HUES6 (cell line): Measurements from ENCODE around the gene CLDN5.

ENCODE experiments used
- H3K27ac ChIP-seq: 2 replicates; pipeline ENCODE4 v1.7.0; 2013; ENCODE audit warnings: low read depth, mild to moderate bottlenecking, low read length, inconsistent platforms
- H3K27me3 ChIP-seq: 2 replicates; pipeline ENCODE4 v1.6.1; 2013; ENCODE audit warnings: low read length; ENCODE audit not compliant: control insufficient read depth, insufficient read depth
- H3K36me3 ChIP-seq: 2 replicates; pipeline ENCODE4 v1.6.1; 2013; ENCODE audit warnings: low read length; ENCODE audit not compliant: control insufficient read depth, insufficient read depth
- H3K4me1 ChIP-seq: 2 replicates; pipeline ENCODE4 v1.6.1; 2013; ENCODE audit warnings: low read length; ENCODE audit not compliant: control insufficient read depth, insufficient read depth
- H3K4me3 ChIP-seq: 2 replicates; pipeline ENCODE4 v1.5.1; 2013; ENCODE audit warnings: low read depth, low read length
- H3K9ac ChIP-seq: one replicate; pipeline ENCODE4 v1.6.1; 2013; ENCODE audit warnings: mild to moderate bottlenecking, low read length
- H3K9me3 ChIP-seq: 2 replicates; pipeline ENCODE4 v1.6.1; 2013; ENCODE audit warnings: low read depth, low read length; ENCODE audit not compliant: control insufficient read depth, insufficient read depth

Gene CLDN5

GRCh38 chr22:19524170-19525115 lies at the start of gene CLDN5:
Gene CLDN5 (minus strand): TSS chr22:19524410. CDS start chr22:19524255, 155 bp downstream.
- peaks cover 6% of the 10 kb centered on the region; the same call in 1 of the 2 replicates for H3K36me3 ChIP-seq
- peak within 1 kb of the TSS; percentile 78 for H3K4me3 ChIP-seq
- H3K27me3 ChIP-seq, result peaks cover 60% of the 10 kb centered on the region
- H3K4me1 ChIP-seq, result peaks cover 17% of the 10 kb centered on the region
- H3K9me3 ChIP-seq, result no peaks in the 10 kb centered on the region
- H3K9ac ChIP-seq, result peak within 1 kb of the TSS; percentile 2
- no peak within 1 kb of the TSS for H3K27ac ChIP-seq

- peaks cover 7% of the 10 kb centered on the region; the same call in 1 of the 2 replicates for H3K4me1 ChIP-seq
- no peak overlapping the region for H3K4me3 ChIP-seq
- no peaks in the 10 kb centered on the region for H3K36me3 ChIP-seq
- no peaks in the 10 kb centered on the region for H3K27me3 ChIP-seq
- H3K27ac ChIP-seq, result no peak overlapping the region
- H3K9ac ChIP-seq, result no peak overlapping the region
- no peaks in the 10 kb centered on the region for H3K9me3 ChIP-seq
Measured at GRCh38 chr22:19571995-19572394, 47.8 kb upstream of the CLDN5 start.

GRCh38 chr22:19571207-19571795 lies 47.1 kb upstream of the CLDN5 start:
- Histone ChIP-seq H3K9ac (no peak overlapping the region), H3K27ac (no peak overlapping the region), H3K36me3 (no peaks in the 10 kb centered on the region), H3K4me1 (no peaks in the 10 kb centered on the region), H3K27me3 (no peaks in the 10 kb centered on the region), H3K9me3 (no peaks in the 10 kb centered on the region), H3K4me3 (no peak overlapping the region)

- Histone ChIP-seq H3K4me1 (no peaks in the 10 kb centered on the region), H3K27ac (no peak overlapping the region), H3K27me3 (no peaks in the 10 kb centered on the region), H3K36me3 (no peaks in the 10 kb centered on the region), H3K9ac (no peak overlapping the region), H3K9me3 (no peaks in the 10 kb centered on the region), H3K4me3 (no peak overlapping the region)
Measured at GRCh38 chr22:19569976-19570375, 45.8 kb upstream of the CLDN5 start.

GRCh38 chr22:19569276-19569640 lies 45.0 kb upstream of the CLDN5 start:
- H3K4me3 ChIP-seq, result no peak overlapping the region
- H3K4me1 ChIP-seq, result no peaks in the 10 kb centered on the region
- no peaks in the 10 kb centered on the region; the same call in 1 of the 2 replicates for H3K9me3 ChIP-seq
- no peak overlapping the region for H3K9ac ChIP-seq
- no peaks in the 10 kb centered on the region for H3K36me3 ChIP-seq
- no peaks in the 10 kb centered on the region for H3K27me3 ChIP-seq
- no peak overlapping the region for H3K27ac ChIP-seq

GRCh38 chr22:19568337-19569275 lies 44.4 kb upstream of the CLDN5 start:
- Histone ChIP-seq H3K9me3 (no peaks in the 10 kb centered on the region; the same call in 1 of the 2 replicates), H3K36me3 (no peaks in the 10 kb centered on the region), H3K27ac (no peak overlapping the region), H3K4me3 (no peak overlapping the region), H3K27me3 (no peaks in the 10 kb centered on the region), H3K9ac (no peak overlapping the region), H3K4me1 (no peaks in the 10 kb centered on the region)

GRCh38 chr22:19567157-19568009 lies 43.2 kb upstream of the CLDN5 start:
- no peaks in the 10 kb centered on the region for H3K27me3 ChIP-seq
- H3K36me3 ChIP-seq, result no peaks in the 10 kb centered on the region
- H3K9ac ChIP-seq, result no peak overlapping the region
- H3K4me3 ChIP-seq, result no peak overlapping the region
- H3K4me1 ChIP-seq, result no peaks in the 10 kb centered on the region
- no peaks in the 10 kb centered on the region; the same call in 1 of the 2 replicates for H3K9me3 ChIP-seq
- H3K27ac ChIP-seq, result no peak overlapping the region

GRCh38 chr22:19566279-19567156 lies 42.3 kb upstream of the CLDN5 start:
- H3K9me3 ChIP-seq, result no peaks in the 10 kb centered on the region; the same call in 1 of the 2 replicates
- no peak overlapping the region for H3K9ac ChIP-seq
- H3K4me3 ChIP-seq, result no peak overlapping the region
- H3K27me3 ChIP-seq, result no peaks in the 10 kb centered on the region
- no peaks in the 10 kb centered on the region for H3K36me3 ChIP-seq
- no peaks in the 10 kb centered on the region for H3K4me1 ChIP-seq
- no peak overlapping the region for H3K27ac ChIP-seq

GRCh38 chr22:19565382-19566278 lies 41.4 kb upstream of the CLDN5 start:
- Histone ChIP-seq H3K9me3 (no peaks in the 10 kb centered on the region; the same call in 1 of the 2 replicates), H3K27me3 (no peaks in the 10 kb centered on the region), H3K4me1 (no peaks in the 10 kb centered on the region), H3K36me3 (no peaks in the 10 kb centered on the region), H3K27ac (no peak overlapping the region), H3K4me3 (no peak overlapping the region), H3K9ac (no peak overlapping the region)
